ENCODE data around the gene ANKRD52.

Gene ANKRD52

GRCh38 chr12:56258068-56258819 lies at the start of gene ANKRD52:
Gene ANKRD52, minus strand, starts transcription at chr12:56258384. Its CDS starts 115 bp downstream, at chr12:56258269.
- DNase-seq (ENCODE audit: low spot score): peak; percentile 86
- TF ChIP-seq CTCF (conservative IDR thresholded peaks at IDR 0.05; ENCODE audit: low read depth): peak; percentile 88
- ChIA-PET POLR2A (ENCODE audit: low non-redundant PET) (no interaction called here), CTCF (interaction anchor here (0.5 to 1.8 kb wide), 13 partner anchors 8 to 330 kb away, joined by 3 to 7 read pairs (median 4); partner anchors contain the start of genes ESYT1 and SMARCC2)
- peak within 1 kb of the TSS; percentile 90 for H3K27ac ChIP-seq

- POLR2A ChIA-PET (ENCODE audit: low non-redundant PET): no interaction called here
- DNase-seq (ENCODE audit: low spot score): no peak
- no peak for TF ChIP-seq CTCF (conservative IDR thresholded peaks at IDR 0.05; ENCODE audit: low read depth)
- peak overlapping the region; percentile 47 for H3K27ac ChIP-seq
- CTCF ChIA-PET: interaction anchor here (0.6 kb wide), 1 partner anchor 15 kb away, joined by 4 read pairs; no protein-coding TSS in a partner anchor
Measured at GRCh38 chr12:56307221-56307965, 49.2 kb upstream of the ANKRD52 start.

GRCh38 chr12:56304872-56305590 lies 46.8 kb upstream of the ANKRD52 start:
- no peak for TF ChIP-seq CTCF (conservative IDR thresholded peaks at IDR 0.05; ENCODE audit: low read depth)
- POLR2A ChIA-PET (ENCODE audit: low non-redundant PET): no interaction called here
- DNase-seq (ENCODE audit: low spot score): no peak
- H3K27ac ChIP-seq: peak overlapping the region; percentile 26
- CTCF ChIA-PET: no interaction called here

- ChIA-PET POLR2A (ENCODE audit: low non-redundant PET) (no interaction called here), CTCF (no interaction called here)
- DNase-seq (ENCODE audit: low spot score): no peak
- no peak for TF ChIP-seq CTCF (conservative IDR thresholded peaks at IDR 0.05; ENCODE audit: low read depth)
- H3K27ac ChIP-seq: peak overlapping the region; percentile 26
Measured at GRCh38 chr12:56304276-56304675, 46.1 kb upstream of the ANKRD52 start.

GRCh38 chr12:56300644-56301464 lies 42.7 kb upstream of the ANKRD52 start:
- peak overlapping the region; percentile 92 for H3K27ac ChIP-seq
- CTCF ChIA-PET: interaction anchor here (0.6 kb wide), 1 partner anchor 175 kb away, joined by 3 read pairs; no protein-coding TSS in a partner anchor
- no peak for TF ChIP-seq CTCF (conservative IDR thresholded peaks at IDR 0.05; ENCODE audit: low read depth)
- no peak for DNase-seq (ENCODE audit: low spot score)
- POLR2A ChIA-PET (ENCODE audit: low non-redundant PET): no interaction called here
